Posterior cingulate gyrus (tissue), 11 donors: ENCODE results near the gene SH3YL1.

ENCODE experiments used
- DNase-seq, 10 donors: peaks; one replicate each; pipeline versions ENCODE4 v3.0.0 to v3.0.0-alpha.2; 2020 to 2021; ENCODE audit warnings: mixed read lengths in 3 of 10
- intact Hi-C: fragments of 100-400 bp; cut with DNase I; formaldehyde crosslinking; loops from one replicate; pipeline ENCODE4 v1.15.1; 2023

Gene SH3YL1

GRCh38 chr2:282371-283263 is 18.8 kb upstream of the SH3YL1 start:
- no peak for DNase-seq
- intact Hi-C loops, result no loop called here

GRCh38 chr2:281381-281780 is 17.5 kb upstream of the SH3YL1 start:
- DNase-seq, result no peak
- intact Hi-C loops, result no loop called here

GRCh38 chr2:280650-281110 is 16.8 kb upstream of the SH3YL1 start:
- intact Hi-C loops, result no loop called here
- DNase-seq, result no peak

- intact Hi-C loops, result no loop called here
- DNase-seq, result no peak
These were observed 16.3 kb upstream of the SH3YL1 start for GRCh38 chr2:279956-280649.

- intact Hi-C loops, result no loop called here
- no peak for DNase-seq
These were observed 15.5 kb upstream of the SH3YL1 start for GRCh38 chr2:279366-279765.

GRCh38 chr2:278927-279320 is 15.1 kb upstream of the SH3YL1 start:
- intact Hi-C loops, result no loop called here
- no peak for DNase-seq

- intact Hi-C loops, result no loop called here
- DNase-seq, result no peak
These were observed 14.6 kb upstream of the SH3YL1 start for GRCh38 chr2:278312-278926.

- no peak for DNase-seq
- intact Hi-C loops, result no loop called here
These were observed 11.6 kb upstream of the SH3YL1 start for GRCh38 chr2:275466-275865.

GRCh38 chr2:274503-274902 is 10.7 kb upstream of the SH3YL1 start:
- intact Hi-C loops, result no loop called here
- no peak for DNase-seq

GRCh38 chr2:273333-273732 is 9.5 kb upstream of the SH3YL1 start:
- DNase-seq, result no peak
- intact Hi-C loops, result no loop called here

GRCh38 chr2:271917-272316 is 8.1 kb upstream of the SH3YL1 start:
- peak in 1 of 10 donors; percentile 76 for DNase-seq
- intact Hi-C loops, result no loop called here

GRCh38 chr2:270861-271260 is 7.0 kb upstream of the SH3YL1 start:
- intact Hi-C loops, result no loop called here
- no peak for DNase-seq

GRCh38 chr2:269356-270030 is 5.7 kb upstream of the SH3YL1 start:
- DNase-seq, result no peak
- intact Hi-C loops, result no loop called here

- intact Hi-C loops, result no loop called here
- DNase-seq, result no peak
These were observed 4.5 kb upstream of the SH3YL1 start for GRCh38 chr2:268323-268722.

GRCh38 chr2:264493-265468 is 949 bp upstream of the SH3YL1 start, which contains the start of gene ACP1:
Gene ACP1 (plus strand): TSS chr2:264947. CDS start chr2:264965, 18 bp downstream.
- intact Hi-C loops, result no loop called here
- peak; percentile 80 to 98 (median 88) for DNase-seq

GRCh38 chr2:263022-263738 is 652 bp downstream of the SH3YL1 start:
- DNase-seq, result no peak

GRCh38 chr2:262117-262516 is 1.7 kb downstream of the SH3YL1 start:
- intact Hi-C loops, result no loop called here
- DNase-seq, result no peak

More at GRCh38 chr2:263022-263738, 652 bp downstream of the SH3YL1 start:
- intact Hi-C loops, result no loop called here

- intact Hi-C loops, result no loop called here
- DNase-seq, result no peak
These were observed 3.2 kb downstream of the SH3YL1 start for GRCh38 chr2:260507-261161.
